CD4-positive, alpha-beta T cell (primary cell): ENCODE data around the gene SYTL1. TPM values are rescaled to one million over a fixed set of nuclear protein-coding genes. Genes with fewer than 3 reads are reported as not detected.
A peak's percentile ranks its signal among the peaks of the same experiment; 100 is the strongest.

Experiments
- ATAC-seq: fragments of 200-7000 bp; cut with Tn5 transposase; one replicate; pipeline ENCODE4 v1.10.0; 2022; ENCODE audit warnings: mild to moderate bottlenecking; ENCODE audit not compliant: poor library complexity
- CTCF ChIA-PET: fragments of 350-600 bp; sonication (Branson Sonifier 250); formaldehyde crosslinking; loops from one replicate; lab custom pipeline; 2021; ENCODE audit warnings: antibody characterized with exemption, inconsistent platforms; lab: Charles Lee
- POLR2A ChIA-PET: fragments of 350-600 bp; sonication (Branson Sonifier 250); formaldehyde crosslinking; loops from one replicate; lab custom pipeline; 2021; ENCODE audit warnings: antibody characterized with exemption, inconsistent platforms; lab: Charles Lee
- DNase-seq, 14 experiments: peaks; one replicate each; pipeline ENCODE4 v3.0.0-alpha.2; 2013 to 2020; ENCODE audit warnings: mixed read lengths in 2 of 14
- H3K27ac ChIP-seq, 2 donors: one replicate each; pipeline versions ENCODE4 v1.5.1 to v1.7.0; 2013; ENCODE audit warnings: low read length in 2 of 2, low read depth in 1 of 2, mild to moderate bottlenecking in 1 of 2
- H3K27me3 ChIP-seq, 2 experiments: 1 replicate in 1 of 2; 2 replicates in 1 of 2; pipeline versions ENCODE4 v1.6.1 to v1.7.0; 2013; ENCODE audit warnings: low read length in 2 of 2, control low read depth in 1 of 2, mild to moderate bottlenecking in 1 of 2, moderate library complexity in 1 of 2; ENCODE audit not compliant: insufficient read depth in 2 of 2, control insufficient read depth in 1 of 2
- H3K36me3 ChIP-seq: one replicate; pipeline ENCODE4 v1.6.1; 2013; ENCODE audit warnings: low read length, control low read depth; ENCODE audit not compliant: insufficient read depth
- H3K4me1 ChIP-seq: one replicate; pipeline ENCODE4 v1.6.1; 2013; ENCODE audit warnings: low read length, control low read depth; ENCODE audit not compliant: insufficient read depth
- H3K4me3 ChIP-seq: one replicate; pipeline ENCODE4 v1.5.1; 2013; ENCODE audit warnings: mild to moderate bottlenecking, low read length, moderate library complexity
- H3K9me3 ChIP-seq, 2 experiments: 1 replicate in 1 of 2; 2 replicates in 1 of 2; pipeline versions ENCODE4 v1.6.1 to v1.7.0; 2013; ENCODE audit warnings: low read length in 2 of 2, mild to moderate bottlenecking in 2 of 2, control low read depth in 1 of 2, moderate library complexity in 1 of 2; ENCODE audit not compliant: control insufficient read depth in 1 of 2, insufficient read depth in 1 of 2
- H3K27ac Mint-ChIP-seq: one replicate; pipeline ENCODE4 v1.8.0; 2020; ENCODE audit warnings: mixed read lengths
- H3K27me3 Mint-ChIP-seq: one replicate; pipeline ENCODE4 v1.8.0; 2021; ENCODE audit warnings: mixed read lengths
- H3K36me3 Mint-ChIP-seq: one replicate; pipeline ENCODE4 v1.8.0; 2021; ENCODE audit warnings: low read depth, mixed read lengths
- H3K4me1 Mint-ChIP-seq: one replicate; pipeline ENCODE4 v1.8.0; 2021; ENCODE audit warnings: low read depth, mixed read lengths
- H3K4me3 Mint-ChIP-seq: one replicate; pipeline ENCODE4 v1.8.0; 2020; ENCODE audit warnings: mild to moderate bottlenecking, mixed read lengths
- H3K9me3 Mint-ChIP-seq: one replicate; pipeline ENCODE4 v1.8.0; 2020; ENCODE audit warnings: mixed read lengths
- CTCF ChIP-seq: fragments of 200-600 bp; IDR thresholded peaks from one replicate; pipeline ENCODE4 v1.8.0; 2022; ENCODE audit warnings: antibody characterized with exemption, mild to moderate bottlenecking
- intact Hi-C, 2 experiments: fragments of 100-400 bp; cut with DNase I in 1 of 2; cut with micrococcal nuclease in 1 of 2; formaldehyde crosslinking; loops; one replicate each; pipeline versions ENCODE4 v1.15.1 to v1.9.0; 2023 to 2025; cut with DNase I, micrococcal nuclease
- total RNA-seq, 174 experiments: library from RNA in 2 of 174; stranded (reverse) in 2 of 174; gene quantifications; one replicate each; pipeline ENCODE4 v1.2.3 and lab custom pipeline; 2021 to 2026

Gene SYTL1
- total RNA-seq, 2 experiments from 2014 or later: 135 to 140 TPM

DNA sequence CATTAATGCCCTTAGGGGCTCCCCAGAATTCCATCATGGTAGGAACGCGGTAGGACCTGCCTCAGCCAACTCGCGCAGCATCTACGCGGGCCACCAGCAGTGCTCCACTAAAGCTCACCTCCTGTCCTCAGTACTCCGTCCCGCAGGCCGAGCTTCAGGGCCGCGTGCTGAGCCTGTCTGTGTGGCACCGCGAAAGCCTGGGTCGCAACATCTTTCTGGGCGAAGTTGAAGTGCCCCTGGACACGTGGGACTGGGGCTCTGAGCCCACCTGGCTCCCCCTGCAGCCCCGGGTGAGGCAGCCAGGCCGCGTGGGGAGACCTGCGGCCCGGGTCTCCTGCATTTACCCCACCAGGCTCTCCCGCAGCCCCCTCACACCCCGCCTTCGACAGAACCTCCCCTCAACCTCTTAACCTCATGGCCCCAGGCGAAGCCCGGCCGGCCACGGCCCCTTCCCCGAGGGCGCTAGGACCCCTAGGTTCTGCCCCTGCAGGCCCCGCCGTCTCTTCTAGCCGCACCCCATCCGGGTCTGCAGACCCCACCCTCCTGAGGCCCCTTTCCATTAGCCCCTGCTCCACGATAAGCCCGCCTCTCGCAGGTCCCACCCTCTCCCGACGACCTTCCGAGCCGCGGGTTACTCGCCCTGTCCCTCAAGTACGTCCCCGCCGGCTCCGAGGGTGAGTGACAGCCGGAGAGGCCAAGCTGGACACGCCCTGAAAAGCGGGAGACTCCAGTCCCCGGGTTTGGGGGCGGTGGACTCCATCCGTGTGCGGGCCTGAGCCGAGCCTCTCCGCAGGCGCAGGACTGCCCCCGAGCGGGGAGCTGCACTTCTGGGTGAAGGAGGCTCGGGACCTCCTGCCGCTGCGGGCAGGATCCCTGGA lies 9.1 kb downstream of the SYTL1 start:
- Histone ChIP-seq H3K36me3 (peaks cover 49% of the 10 kb centered on the region), H3K4me3 (no peak overlapping the region), H3K4me1 (peaks cover 28% of the 10 kb centered on the region), H3K9me3 (no peaks in the 10 kb centered on the region), H3K27me3 (no peaks in the 10 kb centered on the region), H3K27ac (no peak overlapping the region)
- TF ChIP-seq CTCF: no peak
- Mint-ChIP-seq H3K27ac (no peak overlapping the region), H3K9me3 (no peaks in the 10 kb centered on the region), H3K4me3 (no peak overlapping the region), H3K27me3 (no peaks in the 10 kb centered on the region), H3K4me1 (peaks cover 18% of the 10 kb centered on the region), H3K36me3 (peaks cover 28% of the 10 kb centered on the region)
- ATAC-seq (no peak), DNase-seq (peak in 1 of 14 experiments; percentile 16)
- intact Hi-C loops: no loop called here
- ChIA-PET POLR2A (interaction anchor here (1.1 kb wide), 1 partner anchor 10 kb away, joined by 3 read pairs; no protein-coding TSS in a partner anchor), CTCF (interaction anchor here (1.3 kb wide), 1 partner anchor 15 kb away, joined by 3 read pairs; the partner anchor contains the start of gene MAP3K6)

GRCh38 chr1:27351541-27352107 lies 9.8 kb downstream of the SYTL1 start:
- Histone ChIP-seq H3K4me3 (no peak overlapping the region), H3K9me3 (no peaks in the 10 kb centered on the region), H3K4me1 (peaks cover 29% of the 10 kb centered on the region), H3K36me3 (peaks cover 42% of the 10 kb centered on the region), H3K27ac (no peak overlapping the region), H3K27me3 (no peaks in the 10 kb centered on the region)
- Mint-ChIP-seq H3K27me3 (no peaks in the 10 kb centered on the region), H3K4me3 (peak overlapping the region; percentile 25), H3K4me1 (peaks cover 15% of the 10 kb centered on the region), H3K36me3 (peaks cover 20% of the 10 kb centered on the region), H3K27ac (no peak overlapping the region), H3K9me3 (no peaks in the 10 kb centered on the region)
- intact Hi-C loops: no loop called here
- DNase-seq: no peak
- ChIA-PET POLR2A (interaction anchor here (1.1 kb wide), 1 partner anchor 11 kb away, joined by 3 read pairs; no protein-coding TSS in a partner anchor), CTCF (interaction anchor here (1.3 kb wide), 1 partner anchor 15 kb away, joined by 3 read pairs; the partner anchor contains the start of gene MAP3K6)
- no peak for ATAC-seq
- no peak for TF ChIP-seq CTCF

DNA sequence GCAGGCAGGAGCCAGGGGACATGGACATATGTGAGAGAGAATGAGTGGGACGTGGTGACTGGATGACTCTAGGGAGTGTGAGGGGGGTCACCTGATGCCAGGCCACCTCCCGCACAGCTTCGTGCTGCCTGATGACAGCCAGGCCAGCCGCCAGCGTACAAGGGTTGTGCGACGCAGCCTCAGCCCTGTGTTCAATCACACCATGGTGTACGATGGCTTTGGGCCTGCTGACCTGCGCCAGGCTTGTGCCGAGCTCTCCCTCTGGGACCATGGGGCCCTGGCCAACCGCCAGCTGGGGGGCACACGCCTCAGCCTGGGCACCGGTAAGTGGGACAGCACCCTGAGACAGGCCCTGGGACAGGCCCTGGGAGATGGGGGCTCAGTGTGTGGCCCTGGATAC lies 11.3 kb downstream of the SYTL1 start:
- ATAC-seq (no peak), DNase-seq (no peak)
- no peak overlapping the region for H3K4me3 ChIP-seq
- Mint-ChIP-seq H3K4me3 (no peak overlapping the region), H3K27me3 (no peaks in the 10 kb centered on the region), H3K9me3 (no peaks in the 10 kb centered on the region), H3K4me1 (peaks cover 24% of the 10 kb centered on the region), H3K27ac (no peak overlapping the region), H3K36me3 (peaks cover 10% of the 10 kb centered on the region)
- H3K27me3 ChIP-seq: no peaks in the 10 kb centered on the region
- H3K4me1 ChIP-seq: peaks cover 36% of the 10 kb centered on the region
- CTCF ChIA-PET: interaction anchor here (0.7 to 1.7 kb wide), 2 partner anchors 13 to 42 kb away, joined by 3 to 8 read pairs; partner anchors contain the start of gene MAP3K6
- intact Hi-C loops: no loop called here
- TF ChIP-seq CTCF: no peak
- no peaks in the 10 kb centered on the region for H3K9me3 ChIP-seq
- POLR2A ChIA-PET: interaction anchor here (0.7 kb wide), 1 partner anchor 12 kb away, joined by 4 read pairs; the partner anchor contains the start of gene SYTL1
- peak overlapping the region in 1 of 2 donors; percentile 35 for H3K27ac ChIP-seq
- peaks cover 33% of the 10 kb centered on the region for H3K36me3 ChIP-seq
